Stimulated activated naive B cell treated with anti-CD40 and anti-IgM and Interleukin-4, amounts not matched to agents 10 μg/mL and 1 μg/mL and 100 μg/mL, for 72 hours (primary cell): ENCODE results near the gene CELF2.

Source experiments
- ATAC-seq, 2 donors: fragments of 150-1000 bp; cut with Tn5 transposase; replicated peaks; 2 replicates each; pipeline ENCODE4 v1.10.0; 2021; ENCODE audit warnings: moderate library complexity in 1 of 2
- DNase-seq: peaks from one replicate; pipeline ENCODE4 v3.0.0; 2021
- H3K27ac Mint-ChIP-seq: one replicate; pipeline ENCODE4 v1.8.0; 2022; ENCODE audit warnings: mild to moderate bottlenecking, mixed read lengths
- H3K27me3 Mint-ChIP-seq, 2 donors: one replicate each; pipeline ENCODE4 v1.8.0; 2022; ENCODE audit warnings: mixed read lengths in 2 of 2
- H3K36me3 Mint-ChIP-seq, 2 donors: one replicate each; pipeline ENCODE4 v1.8.0; 2022; ENCODE audit warnings: mixed read lengths in 2 of 2, mild to moderate bottlenecking in 1 of 2
- H3K4me1 Mint-ChIP-seq, 2 donors: one replicate each; pipeline ENCODE4 v1.8.0; 2022; ENCODE audit warnings: mixed read lengths in 2 of 2, mild to moderate bottlenecking in 1 of 2
- H3K4me3 Mint-ChIP-seq, 2 donors: one replicate each; pipeline ENCODE4 v1.8.0; 2022; ENCODE audit warnings: mild to moderate bottlenecking in 2 of 2, mixed read lengths in 2 of 2, moderate library complexity in 1 of 2
- H3K9me3 Mint-ChIP-seq, 2 donors: one replicate each; pipeline ENCODE4 v1.8.0; 2022; ENCODE audit warnings: mixed read lengths in 2 of 2, mild to moderate bottlenecking in 1 of 2

Gene CELF2

GRCh38 chr10:11023009-11023953 lies 5.6 kb downstream of the CELF2 start:
- H3K4me3 Mint-ChIP-seq: no peak overlapping the region
- ATAC-seq (no peak), DNase-seq (no peak)
- no peak overlapping the region for H3K27ac Mint-ChIP-seq
- H3K36me3 Mint-ChIP-seq: no peaks in the 10 kb centered on the region
- H3K27me3 Mint-ChIP-seq: peaks cover 42 to 53% of the 10 kb centered on the region in 2 donors
- no peaks in the 10 kb centered on the region for H3K9me3 Mint-ChIP-seq
- H3K4me1 Mint-ChIP-seq: peaks cover 6 to 7% of the 10 kb centered on the region in 2 donors

GRCh38 chr10:11024596-11024995 lies 6.9 kb downstream of the CELF2 start:
- H3K4me1 Mint-ChIP-seq: no peaks in the 10 kb centered on the region
- no peak overlapping the region for H3K27ac Mint-ChIP-seq
- DNase-seq (no peak), ATAC-seq (no peak)
- H3K27me3 Mint-ChIP-seq: peaks cover 39 to 56% of the 10 kb centered on the region in 2 donors
- no peaks in the 10 kb centered on the region for H3K36me3 Mint-ChIP-seq
- H3K4me3 Mint-ChIP-seq: no peak overlapping the region
- no peaks in the 10 kb centered on the region for H3K9me3 Mint-ChIP-seq

- Mint-ChIP-seq H3K9me3 (no peaks in the 10 kb centered on the region), H3K27me3 (peaks cover 35 to 54% of the 10 kb centered on the region in 2 donors), H3K27ac (no peak overlapping the region), H3K4me3 (no peak overlapping the region), H3K36me3 (no peaks in the 10 kb centered on the region), H3K4me1 (no peaks in the 10 kb centered on the region)
- no peak for ATAC-seq
- no peak for DNase-seq
Measured at GRCh38 chr10:11025978-11026377, 8.3 kb downstream of the CELF2 start.

- Mint-ChIP-seq H3K27me3 (peaks cover 35 to 54% of the 10 kb centered on the region in 2 donors), H3K27ac (no peak overlapping the region), H3K4me3 (no peak overlapping the region), H3K36me3 (no peaks in the 10 kb centered on the region), H3K9me3 (no peaks in the 10 kb centered on the region), H3K4me1 (no peaks in the 10 kb centered on the region)
- ATAC-seq (no peak), DNase-seq (no peak)
Measured at GRCh38 chr10:11026773-11027172, 9.1 kb downstream of the CELF2 start.

- no peak for DNase-seq
- Mint-ChIP-seq H3K4me3 (no peak overlapping the region), H3K4me1 (peaks cover 3 to 5% of the 10 kb centered on the region in 2 donors), H3K9me3 (no peaks in the 10 kb centered on the region), H3K27ac (no peak overlapping the region), H3K36me3 (no peaks in the 10 kb centered on the region), H3K27me3 (peaks cover 24 to 35% of the 10 kb centered on the region in 2 donors)
- ATAC-seq: no peak
Measured at GRCh38 chr10:11034762-11035161, 17.1 kb downstream of the CELF2 start.

GRCh38 chr10:11035301-11035991 lies 17.8 kb downstream of the CELF2 start:
- Mint-ChIP-seq H3K9me3 (no peaks in the 10 kb centered on the region), H3K27me3 (peaks cover 21 to 28% of the 10 kb centered on the region in 2 donors)

GRCh38 chr10:11036424-11037011 lies 18.8 kb downstream of the CELF2 start:
- ATAC-seq (no peak), DNase-seq (no peak)
- H3K27me3 Mint-ChIP-seq: peaks cover 21 to 26% of the 10 kb centered on the region in 2 donors
- H3K36me3 Mint-ChIP-seq: no peaks in the 10 kb centered on the region
- H3K27ac Mint-ChIP-seq: no peak overlapping the region
- peaks cover 3 to 5% of the 10 kb centered on the region in 2 donors for H3K4me1 Mint-ChIP-seq
- no peak overlapping the region for H3K4me3 Mint-ChIP-seq
- H3K9me3 Mint-ChIP-seq: no peaks in the 10 kb centered on the region

More at GRCh38 chr10:11035301-11035991, 17.8 kb downstream of the CELF2 start:
- no peak for DNase-seq
- H3K36me3 Mint-ChIP-seq: no peaks in the 10 kb centered on the region
- ATAC-seq: no peak
- no peak overlapping the region for H3K27ac Mint-ChIP-seq
- H3K4me1 Mint-ChIP-seq: peaks cover 3 to 5% of the 10 kb centered on the region in 2 donors
- no peak overlapping the region for H3K4me3 Mint-ChIP-seq

GRCh38 chr10:11037991-11038390 lies 20.3 kb downstream of the CELF2 start:
- Mint-ChIP-seq H3K27ac (no peak overlapping the region), H3K27me3 (peaks cover 21 to 26% of the 10 kb centered on the region in 2 donors), H3K9me3 (no peaks in the 10 kb centered on the region), H3K4me3 (no peak overlapping the region), H3K36me3 (no peaks in the 10 kb centered on the region), H3K4me1 (peaks cover 3 to 5% of the 10 kb centered on the region in 2 donors)
- ATAC-seq (no peak), DNase-seq (no peak)

GRCh38 chr10:11042357-11042756 lies 24.7 kb downstream of the CELF2 start:
- H3K4me1 Mint-ChIP-seq: no peaks in the 10 kb centered on the region
- no peak overlapping the region for H3K27ac Mint-ChIP-seq
- H3K27me3 Mint-ChIP-seq: peaks cover 6 to 11% of the 10 kb centered on the region in 2 donors
- no peaks in the 10 kb centered on the region for H3K36me3 Mint-ChIP-seq
- H3K9me3 Mint-ChIP-seq: no peaks in the 10 kb centered on the region
- DNase-seq (no peak), ATAC-seq (no peak)
- no peak overlapping the region for H3K4me3 Mint-ChIP-seq

GRCh38 chr10:11043039-11043438 lies 25.4 kb downstream of the CELF2 start:
- no peaks in the 10 kb centered on the region for H3K36me3 Mint-ChIP-seq
- no peak for ATAC-seq
- H3K27ac Mint-ChIP-seq: no peak overlapping the region

GRCh38 chr10:11043446-11044127 lies 25.9 kb downstream of the CELF2 start:
- Mint-ChIP-seq H3K27ac (no peak overlapping the region), H3K9me3 (no peaks in the 10 kb centered on the region), H3K36me3 (no peaks in the 10 kb centered on the region), H3K4me3 (no peak overlapping the region), H3K4me1 (no peaks in the 10 kb centered on the region), H3K27me3 (peaks cover 6 to 18% of the 10 kb centered on the region in 2 donors)
- DNase-seq (no peak), ATAC-seq (no peak)

More at GRCh38 chr10:11043039-11043438, 25.4 kb downstream of the CELF2 start:
- no peaks in the 10 kb centered on the region for H3K9me3 Mint-ChIP-seq
- no peak for DNase-seq
- peaks cover 6 to 13% of the 10 kb centered on the region in 2 donors for H3K27me3 Mint-ChIP-seq
- H3K4me3 Mint-ChIP-seq: no peak overlapping the region
- no peaks in the 10 kb centered on the region for H3K4me1 Mint-ChIP-seq

- H3K4me1 Mint-ChIP-seq: no peaks in the 10 kb centered on the region
- H3K4me3 Mint-ChIP-seq: no peak overlapping the region
- ATAC-seq (no peak), DNase-seq (no peak)
- H3K9me3 Mint-ChIP-seq: no peaks in the 10 kb centered on the region
- H3K27ac Mint-ChIP-seq: no peak overlapping the region
- H3K27me3 Mint-ChIP-seq: peaks cover 6 to 19% of the 10 kb centered on the region in 2 donors
- H3K36me3 Mint-ChIP-seq: no peaks in the 10 kb centered on the region
Measured at GRCh38 chr10:11045487-11045886, 27.8 kb downstream of the CELF2 start.

GRCh38 chr10:11045995-11046775 lies 28.5 kb downstream of the CELF2 start:
- DNase-seq (no peak), ATAC-seq (no peak)
- H3K4me1 Mint-ChIP-seq: no peaks in the 10 kb centered on the region
- H3K4me3 Mint-ChIP-seq: no peak overlapping the region
- no peak overlapping the region for H3K27ac Mint-ChIP-seq
- H3K27me3 Mint-ChIP-seq: peaks cover 6 to 19% of the 10 kb centered on the region in 2 donors
- H3K9me3 Mint-ChIP-seq: no peaks in the 10 kb centered on the region
- H3K36me3 Mint-ChIP-seq: no peaks in the 10 kb centered on the region
